Inferior parietal cortex (tissue), 1 donor: Measurements from ENCODE around the gene UTF1.

Experiments
- DNase-seq: peaks from one replicate; pipeline ENCODE4 v3.0.0-alpha.2; 2016; ENCODE audit errors: extremely low spot score

UTF1 gene

DNA sequence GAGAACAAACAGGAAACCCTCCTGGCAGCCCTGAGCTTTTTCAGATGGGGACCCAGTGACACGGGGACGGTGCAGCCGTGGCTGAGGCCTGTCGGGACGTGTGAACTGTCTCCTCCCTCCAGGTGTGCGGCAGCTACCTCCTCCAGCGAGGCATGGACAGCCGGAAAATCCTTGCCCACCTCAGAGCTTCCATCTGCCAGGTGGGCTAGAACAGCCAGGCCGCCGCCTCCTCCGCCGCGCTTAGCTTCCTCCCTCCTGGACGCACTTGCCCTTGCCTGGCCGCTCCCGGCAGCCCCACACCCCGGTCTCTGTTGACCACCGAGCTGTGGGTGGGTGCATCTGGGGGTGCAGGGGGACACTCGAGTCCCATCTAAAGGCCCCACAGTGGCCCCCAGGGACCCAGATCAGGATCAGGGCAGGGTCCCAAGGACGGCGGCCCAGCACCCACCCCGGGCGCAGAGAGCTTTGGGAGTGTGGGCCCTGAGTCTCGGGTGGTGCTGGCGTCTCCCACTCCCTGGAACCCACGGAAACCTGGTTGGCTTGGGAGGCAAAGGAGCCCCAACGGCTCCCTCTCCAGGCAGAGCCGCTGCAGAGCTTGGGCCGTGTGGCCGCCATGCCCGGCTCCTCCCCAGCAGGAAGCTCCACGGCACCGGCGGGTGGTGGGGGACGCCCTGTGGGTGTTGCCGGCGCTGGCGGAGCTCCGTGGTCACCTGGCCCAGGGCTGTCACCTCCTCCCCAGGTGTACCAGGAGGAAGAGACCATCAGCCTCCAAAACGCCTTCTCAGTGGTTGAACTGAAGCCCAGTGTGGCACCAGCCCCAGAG lies 32.9 kb upstream of the UTF1 start:
- no peak for DNase-seq

GRCh38 chr10:133197786-133198185 lies 32.2 kb upstream of the UTF1 start:
- no peak for DNase-seq

- DNase-seq, result no peak
Measured at GRCh38 chr10:133198206-133198605, 31.8 kb upstream of the UTF1 start.

DNA sequence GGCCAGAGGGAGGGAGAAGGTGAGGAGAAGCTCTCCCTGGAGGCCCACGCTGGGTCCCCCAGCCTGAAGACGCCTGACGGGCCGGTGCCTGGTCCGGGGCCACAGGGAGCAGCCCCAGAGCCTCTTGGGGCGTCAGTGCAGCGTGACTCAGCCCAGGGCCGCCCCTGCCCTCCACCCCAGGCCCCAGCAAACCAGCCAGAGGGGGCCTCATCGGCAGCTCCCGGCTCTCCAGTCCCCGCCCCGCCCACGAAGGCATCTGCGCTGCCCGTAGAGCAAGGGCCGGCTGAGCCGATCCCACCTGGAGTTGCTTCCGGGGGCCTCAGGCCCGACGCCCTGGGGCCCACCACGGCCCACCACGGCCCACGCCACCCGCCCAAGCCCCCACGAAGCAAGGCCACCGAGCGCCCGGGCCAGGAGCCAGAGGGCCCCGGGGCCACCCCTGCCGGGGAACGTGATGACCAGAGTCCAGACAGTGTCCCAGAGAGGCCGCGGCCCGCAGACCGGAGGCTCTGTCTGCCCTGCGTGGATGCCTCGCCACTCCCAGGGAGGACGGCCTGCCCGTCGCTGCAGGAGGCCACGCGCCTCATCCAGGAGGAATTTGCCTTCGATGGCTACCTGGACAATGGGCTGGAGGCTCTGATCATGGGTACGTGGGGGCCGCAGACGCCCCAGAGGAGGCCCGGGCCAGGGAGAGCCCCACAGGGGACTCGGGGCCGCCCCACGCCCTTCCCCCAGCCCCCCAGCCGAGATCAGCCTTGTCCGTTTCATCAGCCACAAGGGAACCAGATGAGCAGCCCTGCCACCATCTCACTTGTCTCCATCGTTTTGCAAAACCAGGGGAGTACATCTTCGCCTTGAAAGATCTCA lies 31.2 kb upstream of the UTF1 start:
- DNase-seq, result no peak

GRCh38 chr10:133199488-133199885 lies 30.5 kb upstream of the UTF1 start:
- no peak for DNase-seq

DNA sequence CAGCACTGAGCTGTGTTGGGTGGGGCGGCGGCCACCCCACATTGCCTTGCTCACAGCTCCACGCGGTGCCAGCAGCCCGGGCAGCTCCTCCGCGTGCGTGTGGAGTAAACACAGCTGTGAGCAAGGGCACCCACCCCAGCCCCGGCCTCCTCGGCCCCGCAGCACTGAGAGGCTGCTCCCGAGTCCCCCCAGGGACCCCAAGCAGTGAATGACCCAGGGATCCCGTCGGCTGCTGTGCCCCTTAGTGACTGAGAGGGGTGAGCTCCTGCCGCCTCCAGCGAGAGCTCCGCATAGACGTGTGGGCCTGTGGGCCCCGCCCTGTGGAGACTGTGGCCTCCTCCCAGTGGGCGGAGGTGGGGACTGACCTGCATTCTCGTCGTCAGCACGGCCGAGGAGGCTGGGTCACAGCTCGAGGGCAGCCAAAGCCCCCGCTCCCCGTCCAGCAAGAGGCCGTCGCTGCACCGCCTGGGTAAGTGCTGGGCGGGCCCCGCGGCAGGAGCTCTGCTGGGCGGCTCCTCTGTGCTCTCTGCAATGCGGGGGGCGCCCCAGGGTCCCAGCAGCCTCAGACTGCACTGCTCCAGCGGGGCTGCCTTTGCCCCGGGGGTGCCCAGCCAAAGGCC lies 29.9 kb upstream of the UTF1 start:
- DNase-seq, result no peak

- no peak for DNase-seq
Measured at GRCh38 chr10:133200621-133201031, 29.4 kb upstream of the UTF1 start.

DNA sequence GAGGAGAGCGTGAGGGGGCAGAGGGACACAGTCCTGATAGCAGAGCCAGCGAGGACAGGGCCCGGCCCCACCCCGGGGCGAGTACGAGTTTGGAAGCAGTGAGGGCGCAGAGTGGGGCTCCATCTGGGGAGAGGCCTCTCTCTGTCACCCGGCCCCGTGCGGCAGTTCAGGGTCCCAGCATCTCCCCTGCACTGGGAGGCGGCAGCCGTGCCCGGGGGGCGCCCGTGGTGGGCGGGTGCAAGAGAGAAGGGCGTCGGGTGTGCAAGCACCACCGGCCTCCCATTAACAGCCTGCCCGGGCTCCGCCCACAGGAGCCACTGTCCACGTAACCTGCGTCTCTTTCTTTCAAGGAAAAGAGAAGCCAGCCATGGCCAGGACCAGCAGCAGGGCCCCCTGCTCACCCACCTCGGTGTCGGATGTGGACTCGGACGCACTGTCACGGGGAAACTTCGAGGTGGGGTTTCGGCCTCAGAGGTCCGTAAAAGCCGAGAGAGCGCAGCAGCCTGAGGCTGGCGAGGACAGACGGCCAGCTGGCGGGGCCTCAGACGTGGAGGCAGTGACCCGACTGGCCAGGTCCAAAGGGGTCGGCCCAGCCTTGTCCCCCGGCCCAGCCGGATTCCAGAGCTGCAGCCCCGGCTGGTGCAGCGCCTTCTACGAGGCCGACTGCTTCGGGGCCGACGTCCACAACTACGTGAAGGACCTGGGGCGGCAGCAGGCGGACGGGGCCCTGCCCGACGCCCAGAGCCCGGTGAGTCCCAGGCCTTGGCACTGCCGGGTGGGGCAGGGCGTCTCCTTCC lies 28.7 kb upstream of the UTF1 start:
- DNase-seq, result no peak

DNA sequence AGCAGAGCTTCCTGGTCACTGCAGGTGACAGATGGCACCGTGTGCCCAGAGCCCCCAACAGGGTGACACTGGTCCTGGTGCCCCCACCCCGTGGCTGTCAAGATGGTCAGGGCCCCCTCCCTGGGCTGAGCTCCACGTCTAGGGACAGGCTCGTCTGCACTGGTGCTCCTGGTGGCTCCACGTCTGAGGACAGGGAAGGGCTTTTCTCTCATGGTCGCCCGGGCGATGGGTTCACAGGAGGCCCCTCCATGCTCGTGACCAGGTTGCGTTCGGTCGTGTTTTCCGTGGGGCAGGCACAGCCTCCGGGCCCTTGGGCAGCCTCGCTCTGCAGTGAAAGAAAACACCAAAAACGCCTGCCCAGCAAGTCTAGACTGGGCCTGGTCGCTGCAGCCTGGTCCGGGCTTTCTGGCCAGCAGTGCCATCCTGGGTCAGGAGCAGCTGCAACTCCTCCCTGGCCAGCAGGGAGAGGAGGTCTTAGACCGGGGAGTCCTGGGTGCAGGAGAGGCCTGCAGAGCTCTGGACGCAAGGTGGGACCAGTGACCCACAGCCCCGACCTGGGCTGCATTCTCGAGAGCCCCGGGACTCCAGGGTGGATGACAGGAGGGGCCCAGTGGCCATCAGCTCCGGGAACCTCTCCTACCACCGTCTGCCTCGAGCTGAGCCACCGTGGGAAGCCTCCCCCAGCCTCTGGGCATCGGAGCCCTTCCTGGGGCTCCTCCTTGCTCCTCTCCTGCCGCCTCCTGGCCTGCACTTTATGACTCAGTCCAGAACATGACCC lies 27.9 kb upstream of the UTF1 start:
- no peak for DNase-seq

GRCh38 chr10:133202778-133203651 lies 27.0 kb upstream of the UTF1 start:
- DNase-seq, result no peak

DNA sequence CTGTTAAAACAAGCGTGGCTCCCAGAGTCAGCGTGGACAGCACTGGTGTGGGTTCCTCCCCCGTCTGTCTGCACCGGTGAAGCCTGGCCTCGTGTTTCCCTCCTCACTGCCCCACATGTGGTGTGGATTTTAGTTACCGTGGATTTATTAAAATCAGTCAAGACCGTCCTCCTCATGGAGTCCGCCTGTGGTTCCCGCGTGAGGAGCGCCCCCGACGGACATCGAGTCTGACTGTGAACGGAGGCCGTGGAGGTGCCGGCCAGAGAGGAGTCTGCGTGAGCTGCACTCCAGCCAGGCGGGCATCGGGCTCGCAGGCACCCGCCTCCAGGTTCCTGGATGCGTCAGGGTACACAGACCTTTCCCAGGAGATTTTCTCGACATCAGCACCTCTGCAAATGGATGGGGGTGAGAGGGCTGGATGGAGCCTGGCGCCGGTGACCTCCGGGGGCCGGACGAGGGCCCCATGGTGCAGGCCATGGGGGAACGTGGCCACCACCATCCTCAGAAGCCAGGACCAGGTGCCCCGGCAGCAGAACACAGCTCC lies 26.3 kb upstream of the UTF1 start:
- DNase-seq, result no peak

- DNase-seq, result no peak
Measured at GRCh38 chr10:133204226-133205015, 25.6 kb upstream of the UTF1 start.

- DNase-seq, result no peak
Measured at GRCh38 chr10:133205146-133205545, 24.9 kb upstream of the UTF1 start.

GRCh38 chr10:133206356-133207040 lies 23.5 kb upstream of the UTF1 start:
- DNase-seq, result no peak

- no peak for DNase-seq
Measured at GRCh38 chr10:133207041-133207600, 22.9 kb upstream of the UTF1 start.

GRCh38 chr10:133207627-133208026 lies 22.4 kb upstream of the UTF1 start:
- no peak for DNase-seq

GRCh38 chr10:133208466-133208865 lies 21.6 kb upstream of the UTF1 start:
- no peak for DNase-seq

DNA sequence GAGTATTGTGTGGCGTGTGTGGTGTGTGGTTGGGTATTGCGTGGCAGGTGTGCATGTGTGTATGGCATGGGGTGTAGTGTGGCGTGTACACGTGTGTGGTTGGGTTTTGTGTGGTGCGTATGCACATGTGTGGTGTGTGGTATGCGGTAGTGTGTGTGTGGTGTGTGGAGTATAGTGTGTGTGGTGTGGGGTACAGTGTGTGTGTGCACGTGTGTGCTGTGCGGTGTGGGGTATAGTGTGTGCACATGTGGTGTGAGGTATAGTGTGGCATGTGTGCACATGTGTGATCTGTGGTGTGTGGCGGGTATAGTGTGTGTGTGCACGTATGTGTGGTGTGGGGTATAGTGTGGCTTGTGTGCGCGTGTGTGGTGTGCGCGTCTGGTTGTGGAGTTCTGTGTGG lies 20.9 kb upstream of the UTF1 start:
- DNase-seq, result no peak
